ENCODE measurements around the gene APBB3.

The APBB3 gene

DNA sequence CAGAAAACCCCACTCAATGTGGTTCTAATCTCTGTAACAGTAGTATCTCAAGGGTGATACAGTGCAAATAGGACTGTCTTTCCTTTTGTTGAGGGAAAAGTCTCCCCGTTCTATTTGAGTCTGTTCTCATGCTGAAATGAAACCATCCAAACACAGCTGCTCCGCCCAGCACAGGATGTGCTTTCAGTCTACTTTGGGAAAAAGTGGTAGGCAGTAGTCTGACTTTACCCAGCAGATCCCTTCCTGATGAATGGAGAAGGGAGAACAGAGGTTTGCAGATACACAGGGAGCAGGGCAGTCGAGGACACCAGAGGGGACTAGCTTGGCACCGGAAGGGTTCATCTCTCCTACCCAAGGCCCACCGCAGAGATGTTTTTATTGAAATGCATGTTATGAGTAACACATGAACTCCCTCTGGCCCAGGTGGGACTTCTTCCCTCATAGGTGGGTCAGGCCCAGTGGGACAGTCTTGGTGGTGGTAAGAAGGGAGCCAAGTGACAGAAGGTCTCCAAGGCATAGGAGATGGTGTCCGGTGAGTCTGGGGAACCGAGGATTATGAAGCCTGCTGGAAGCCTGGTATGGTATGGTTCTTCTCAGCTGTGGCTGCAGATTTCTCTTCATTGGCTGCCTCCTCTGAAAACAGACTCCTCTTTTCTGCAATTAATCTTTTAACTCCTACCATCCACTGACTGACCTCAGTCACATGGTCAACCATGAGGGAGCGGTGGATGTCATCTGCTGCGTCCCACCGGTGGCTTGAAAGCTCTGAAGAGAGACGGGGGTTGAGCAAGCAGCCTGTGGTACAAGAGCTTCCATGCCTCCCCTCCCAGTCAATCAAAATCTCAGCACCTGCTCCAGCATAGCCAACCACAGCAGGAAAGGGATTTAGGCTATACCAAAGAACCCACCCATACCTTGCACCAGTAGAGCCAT is 14.0 kb downstream of the APBB3 start:
- no peak for FAIRE-seq

DNA sequence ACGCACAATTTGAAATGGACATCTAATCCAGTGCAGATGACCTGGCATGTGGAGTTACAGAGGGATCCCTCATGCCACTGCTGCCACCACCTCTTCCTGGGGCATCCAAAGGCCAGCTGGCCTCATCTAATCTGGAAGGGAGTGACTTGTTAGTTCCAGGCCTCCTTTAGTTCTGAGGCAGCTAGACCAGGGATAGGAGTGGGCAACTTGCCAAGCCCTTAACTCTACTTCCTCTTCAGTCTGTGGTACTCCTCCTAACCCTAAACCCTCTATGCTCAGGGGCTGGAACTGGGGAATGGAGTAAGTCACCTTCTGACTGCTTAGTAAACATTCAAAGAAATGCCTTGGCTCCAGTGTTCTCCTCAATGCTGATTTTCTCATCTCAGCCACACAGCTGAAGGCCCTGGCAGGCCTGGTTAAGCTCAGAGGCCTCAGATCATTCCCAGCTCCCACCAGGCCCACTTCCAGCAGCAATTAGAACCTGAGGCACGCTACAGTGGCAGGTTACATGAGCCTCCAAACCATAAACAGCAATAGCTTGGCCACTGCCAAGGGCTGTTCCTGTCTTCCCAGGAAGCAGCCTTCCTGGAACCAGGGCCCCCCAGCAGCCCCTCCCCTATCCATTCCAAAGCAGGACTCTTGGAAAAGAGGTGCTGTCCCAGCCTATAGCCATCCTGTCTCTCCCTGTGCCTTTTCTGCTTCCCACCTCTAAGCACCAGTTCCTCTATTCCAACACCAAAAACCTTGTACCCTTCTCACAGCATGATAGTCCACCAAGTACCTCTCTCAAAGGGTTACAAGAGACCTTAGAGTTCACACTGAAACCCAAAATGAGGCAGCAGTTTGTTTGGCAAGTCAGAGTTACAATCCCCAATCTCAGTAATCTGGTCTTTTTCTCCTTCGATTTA is 14.9 kb downstream of the APBB3 start:
- FAIRE-seq: no peak

DNA sequence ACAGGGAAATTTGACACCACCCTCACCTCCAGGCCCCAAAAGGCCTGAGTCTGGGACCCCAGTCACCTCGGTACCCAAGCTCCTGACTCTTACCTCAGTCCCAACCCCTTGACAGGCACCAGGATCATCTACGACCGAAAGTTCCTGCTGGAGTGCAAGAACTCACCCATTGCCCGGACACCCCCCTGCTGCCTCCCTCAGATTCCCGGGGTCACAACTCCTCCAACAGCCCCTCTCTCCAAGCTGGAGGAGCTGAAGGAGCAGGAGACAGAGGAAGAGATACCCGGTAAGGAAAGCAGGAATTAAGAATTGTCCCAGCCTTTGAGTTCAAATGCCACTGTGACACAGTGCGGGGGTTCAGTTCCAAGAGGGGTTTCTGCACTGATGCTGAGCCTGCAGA is 15.6 kb downstream of the APBB3 start:
- FAIRE-seq: no peak

DNA sequence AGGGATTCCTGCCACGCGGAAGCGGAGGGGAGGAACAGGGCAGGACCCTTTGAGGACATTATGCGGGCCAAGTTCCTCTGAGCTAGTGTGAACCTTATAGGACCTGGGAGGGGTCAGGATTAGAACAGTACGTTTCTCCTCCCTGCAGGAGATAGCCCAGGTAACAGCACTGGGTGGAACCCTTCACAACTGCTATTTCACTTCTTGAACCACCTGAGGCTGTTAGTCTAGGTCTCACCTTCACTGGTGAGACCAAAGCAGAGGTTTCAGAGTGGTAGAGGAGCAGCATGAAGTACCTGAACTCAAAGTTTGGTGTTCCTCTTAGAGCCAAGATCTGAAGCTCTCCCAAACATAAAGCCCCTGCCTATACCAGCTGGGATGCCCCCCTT is 16.1 kb downstream of the APBB3 start:
- no peak for FAIRE-seq

DNA sequence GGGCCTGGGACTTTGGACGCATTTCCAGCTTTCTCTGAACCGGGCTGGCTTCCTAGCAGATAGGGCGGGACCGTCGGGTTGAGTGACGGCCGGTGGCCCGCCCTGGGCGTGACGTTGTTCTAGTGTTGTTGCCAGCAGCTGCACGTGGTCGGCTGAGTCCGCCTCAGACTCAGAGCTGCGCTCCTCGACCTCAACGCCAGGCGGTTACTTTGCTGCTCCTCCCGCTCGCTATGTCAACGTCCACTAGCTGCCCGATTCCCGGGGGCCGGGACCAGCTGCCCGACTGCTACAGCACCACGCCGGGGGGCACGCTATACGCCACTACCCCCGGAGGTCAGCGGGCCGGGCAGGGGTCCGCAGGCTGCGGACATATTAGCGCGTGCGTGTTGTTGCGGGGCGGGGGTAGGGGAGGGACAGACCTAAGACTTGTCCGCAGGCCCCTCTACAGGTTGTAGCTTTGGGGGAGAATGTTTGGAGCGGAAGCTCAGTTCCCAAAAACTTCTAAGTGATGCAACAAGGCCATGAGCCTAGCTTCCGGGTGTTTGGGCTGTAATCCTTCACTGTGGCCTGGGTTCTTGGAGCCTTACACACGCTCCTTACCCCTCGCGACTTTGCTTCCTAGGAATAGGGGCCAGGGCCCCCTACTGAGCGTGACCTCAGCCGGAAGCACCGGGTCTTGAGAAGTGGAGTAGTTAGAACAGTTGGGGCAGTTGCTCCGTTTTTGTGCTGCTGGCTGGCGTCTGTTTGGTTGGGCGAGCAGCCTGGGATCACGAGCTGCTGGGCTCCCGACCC is 16.7 kb downstream of the APBB3 start, which contains the start of gene EIF4EBP3:
Gene EIF4EBP3, plus strand, starts transcription at position 155 of the 792 bp plus-strand sequence. Its CDS starts 76 bp downstream, at position 231.
- no peak for FAIRE-seq

DNA sequence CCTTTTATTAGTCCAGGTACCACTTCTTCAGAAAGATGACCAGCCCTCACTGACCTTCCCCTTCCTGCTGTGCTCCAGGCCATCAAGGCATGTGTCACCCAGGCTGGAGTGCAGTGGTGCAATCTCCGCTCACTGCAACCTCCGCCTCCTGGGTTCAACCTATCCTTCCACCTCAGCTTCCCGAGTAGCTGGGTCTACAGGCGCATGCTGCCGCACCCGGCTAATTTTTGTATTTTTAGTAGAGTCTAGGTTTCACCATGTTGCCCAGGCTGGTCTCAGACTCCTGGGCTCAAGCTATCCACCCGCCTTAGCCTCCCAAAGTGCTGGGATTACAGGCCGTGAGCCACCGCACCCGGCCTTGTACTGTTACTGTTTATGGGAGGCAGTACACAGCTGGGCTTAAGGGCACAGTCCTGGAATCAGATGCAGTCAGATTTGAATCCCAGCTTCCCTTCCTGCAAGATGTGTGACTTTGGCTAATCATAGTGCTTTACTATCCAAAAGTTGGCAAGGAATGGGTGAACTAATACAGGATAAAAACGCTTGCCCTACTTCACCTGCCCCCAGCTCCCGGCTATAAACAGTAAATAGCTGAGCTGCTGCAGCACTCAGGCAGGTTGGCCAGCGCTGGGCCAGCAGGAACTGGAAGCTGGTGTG is 17.4 kb downstream of the APBB3 start:
- FAIRE-seq: no peak

DNA sequence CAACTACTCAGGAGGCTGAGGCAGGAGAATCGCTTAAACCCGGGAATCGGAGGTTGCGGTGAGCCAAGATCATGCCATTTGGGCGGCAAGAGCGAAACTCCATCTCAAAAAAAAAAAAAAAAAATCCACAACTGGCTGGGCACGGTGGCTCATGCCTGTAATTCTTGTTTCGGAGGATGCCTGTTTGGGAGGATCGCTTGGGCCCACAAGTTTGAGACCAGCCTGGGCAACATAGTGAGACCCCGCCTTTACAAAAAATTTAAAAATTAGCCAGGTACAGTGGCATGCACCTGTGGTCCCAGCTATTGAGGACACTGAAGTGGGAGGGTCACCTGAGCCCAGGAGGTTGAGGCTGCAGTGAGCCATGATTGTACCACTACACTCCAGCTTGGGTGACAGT is 18.8 kb downstream of the APBB3 start:
- FAIRE-seq: no peak

DNA sequence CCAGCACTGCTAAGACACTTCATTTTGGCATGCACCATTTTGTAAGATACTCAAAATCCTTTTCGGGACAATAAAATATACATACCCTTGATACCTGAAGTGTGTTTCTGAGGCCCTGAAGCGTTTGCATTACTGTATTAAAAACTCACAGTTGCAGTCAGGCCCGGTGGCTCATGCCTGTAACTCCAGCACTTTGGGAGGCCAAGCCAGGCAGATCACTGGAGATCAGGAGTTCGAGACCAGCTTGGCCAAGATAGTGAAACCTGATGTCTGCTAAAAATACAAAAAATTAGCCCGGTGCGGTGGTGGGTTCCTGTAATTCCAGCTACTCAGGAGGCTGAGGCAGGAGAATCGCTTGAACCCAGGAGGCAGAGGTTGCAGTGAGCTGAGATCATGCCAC is 19.4 kb downstream of the APBB3 start:
- FAIRE-seq: no peak

DNA sequence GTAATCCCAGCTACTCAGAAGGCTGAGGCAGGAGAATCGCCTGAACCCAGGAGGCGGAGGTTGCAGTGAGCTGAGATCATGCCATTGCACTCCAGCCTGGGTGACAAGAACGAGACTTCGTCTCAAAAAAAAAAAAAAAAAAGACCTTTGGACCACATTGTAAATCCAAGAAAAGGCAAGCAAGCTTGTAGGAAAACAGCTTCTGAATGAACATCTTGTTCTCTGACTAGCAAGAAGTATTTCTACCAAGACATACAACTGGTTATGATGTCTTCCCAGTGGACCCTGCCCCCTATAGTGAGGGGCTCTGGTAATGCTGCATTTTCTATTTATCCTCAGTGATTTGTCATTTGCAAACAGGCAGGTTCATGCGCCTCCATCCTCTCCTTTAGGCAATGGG is 21.4 kb downstream of the APBB3 start:
- no peak for FAIRE-seq

DNA sequence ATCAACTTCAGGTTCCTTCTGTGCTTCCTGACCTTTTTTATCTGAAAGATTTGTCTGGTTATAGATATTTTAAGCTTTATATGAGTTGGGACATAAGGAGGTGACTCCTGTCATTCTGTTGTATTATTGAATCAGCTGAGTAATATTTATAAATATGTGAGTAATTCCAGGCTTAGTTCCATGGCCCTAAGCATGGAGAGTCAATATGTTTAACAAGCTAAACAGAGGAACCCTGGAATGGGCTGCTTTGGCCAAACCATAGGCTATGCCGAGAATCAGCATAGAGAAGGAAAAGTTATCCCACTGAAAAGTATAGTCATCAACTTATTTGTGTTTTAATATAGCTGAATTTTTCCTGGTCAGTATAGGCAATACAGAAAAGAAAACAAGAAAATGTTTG is 24.2 kb downstream of the APBB3 start:
- FAIRE-seq: no peak

DNA sequence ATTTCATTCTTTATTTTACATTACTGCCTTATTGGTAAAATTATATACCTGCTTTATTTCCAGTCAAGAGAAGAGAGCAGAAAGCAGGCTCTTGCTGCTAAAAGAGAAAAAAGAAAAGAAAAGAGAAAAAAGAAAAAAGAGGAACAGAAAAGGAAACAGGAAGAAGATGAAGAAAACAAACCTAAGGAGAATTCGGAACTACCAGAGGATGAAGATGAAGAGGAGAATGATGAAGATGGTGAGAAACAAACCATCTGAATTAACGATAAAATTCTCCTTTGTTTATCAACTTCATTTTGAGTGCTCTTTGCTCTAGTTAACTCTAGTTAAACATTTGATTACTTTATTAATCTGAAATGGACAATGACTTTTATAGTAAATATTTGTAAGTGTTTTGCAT is 40.4 kb downstream of the APBB3 start:
- FAIRE-seq: no peak

DNA sequence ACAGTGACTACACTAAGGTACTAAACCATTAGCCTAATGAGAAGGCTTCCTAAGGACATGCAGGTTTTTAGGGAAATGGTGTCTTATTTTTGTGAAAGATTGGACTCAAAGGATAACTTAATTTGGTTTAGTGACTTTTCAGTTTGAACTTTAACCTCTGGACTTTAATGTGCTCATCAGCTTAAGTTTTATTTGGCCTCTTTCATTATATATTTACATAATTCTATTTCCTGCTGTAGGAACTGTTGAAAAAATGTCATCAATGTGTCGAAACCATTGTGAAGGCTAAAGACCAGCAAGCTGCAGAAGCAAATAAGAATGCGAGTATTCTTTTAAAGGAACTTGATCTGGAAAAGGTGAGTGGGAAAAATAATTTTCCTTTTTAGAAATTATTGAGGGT is 51.3 kb downstream of the APBB3 start:
- FAIRE-seq: no peak

DNA sequence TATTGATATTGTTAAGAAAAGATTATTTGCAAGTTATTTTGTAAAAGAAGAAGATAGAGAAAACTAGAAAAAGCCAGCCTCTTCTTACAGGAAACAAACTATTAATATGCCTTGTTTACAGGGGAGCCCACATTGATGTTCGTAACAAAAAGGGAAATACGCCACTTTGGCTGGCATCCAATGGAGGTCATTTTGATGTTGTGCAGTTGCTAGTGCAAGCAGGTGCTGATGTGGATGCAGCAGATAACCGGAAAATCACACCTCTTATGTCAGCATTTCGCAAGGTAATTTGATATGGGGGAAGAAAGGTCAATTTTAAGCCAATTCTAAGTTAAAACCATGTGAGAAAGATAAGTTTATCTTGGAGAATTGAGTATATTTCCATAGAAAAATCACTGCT is 54.5 kb downstream of the APBB3 start:
- FAIRE-seq: no peak
